GM21447 (cell line): ENCODE measurements around the gene FRRS1L.
"Not testable (repeated sequence)": the region's sequence is repeated elsewhere in the genome, so short reads cannot be mapped to it uniquely, and the experiment has no call there.

Source experiments
- ATAC-seq: cut with Tn5 transposase; IDR thresholded peaks from one replicate; pipeline ENCODE4 v1.9.1; 2021; ENCODE audit not compliant: unreplicated experiment

Gene FRRS1L

DNA sequence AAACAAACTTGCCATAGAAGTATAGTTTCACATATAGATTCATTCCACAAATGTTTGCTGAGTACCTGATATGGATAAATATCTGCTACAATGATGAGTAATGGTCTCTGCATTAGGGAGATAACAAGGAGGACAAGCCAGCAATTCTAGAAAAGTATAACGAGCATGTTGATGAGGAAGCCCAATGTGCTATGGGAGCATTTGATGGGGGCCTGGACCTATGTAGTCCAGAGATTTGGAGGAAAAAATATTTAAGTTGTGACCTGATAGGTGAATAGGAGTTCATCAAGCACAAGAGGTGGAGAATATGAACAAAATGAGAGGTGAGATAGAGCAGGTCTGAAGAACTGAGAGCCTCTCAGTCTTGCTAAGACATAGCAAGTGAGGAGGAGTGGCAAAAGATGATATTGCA is 32.9 kb downstream of the FRRS1L start:
- ATAC-seq = no peak

GRCh38 chr9:109133533-109133932 is 33.5 kb downstream of the FRRS1L start:
- no peak for ATAC-seq

GRCh38 chr9:109132567-109133021 is 34.5 kb downstream of the FRRS1L start:
- no peak for ATAC-seq

- ATAC-seq = no peak
Measured at GRCh38 chr9:109129470-109130197, 37.4 kb downstream of the FRRS1L start.

GRCh38 chr9:109126671-109127070 is 40.4 kb downstream of the FRRS1L start:
- not testable (repeated sequence) for ATAC-seq

GRCh38 chr9:109124121-109124520 is 42.9 kb downstream of the FRRS1L start:
- no peak for ATAC-seq

DNA sequence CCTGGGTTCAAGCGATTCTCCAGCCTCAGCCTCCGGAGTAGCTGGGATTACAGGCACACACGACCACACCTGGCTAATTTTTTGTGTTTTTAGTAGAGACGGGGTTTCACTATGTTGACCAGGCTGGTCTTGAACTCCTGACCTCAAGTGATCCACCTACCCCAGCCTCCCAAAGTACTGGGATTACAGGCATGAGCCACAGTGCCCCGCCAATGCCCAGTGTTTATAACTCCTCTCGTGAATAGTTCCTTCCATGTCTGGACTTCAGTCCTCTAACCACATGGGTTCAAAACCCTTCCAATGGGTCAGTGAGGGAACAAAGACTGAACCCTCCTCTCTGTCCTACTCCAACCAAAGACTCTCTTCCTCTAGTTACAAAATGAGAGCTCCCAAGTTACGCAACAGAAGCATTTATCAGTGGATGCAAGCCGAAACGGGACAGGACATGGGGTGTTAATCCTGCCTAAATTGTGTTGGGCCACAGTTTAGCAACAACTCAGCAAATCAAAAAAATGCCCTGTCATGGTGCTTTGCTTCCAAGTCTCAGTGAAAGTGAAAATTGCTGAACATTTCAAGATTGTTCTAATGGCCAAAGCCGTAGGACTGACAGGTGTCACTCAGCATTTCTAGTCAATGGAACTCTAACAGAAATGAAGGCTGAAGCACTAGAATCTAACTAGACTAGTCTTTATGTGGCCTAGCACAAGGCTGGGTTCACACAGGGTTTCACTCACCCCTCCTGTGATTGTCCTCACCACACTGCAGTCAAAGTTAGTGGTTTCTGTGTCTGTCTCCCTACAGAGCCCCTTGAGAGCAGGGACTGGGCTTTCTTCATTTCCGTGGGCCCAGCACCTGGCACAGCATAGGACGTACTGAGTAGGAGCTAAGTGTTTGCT is 44.1 kb downstream of the FRRS1L start:
- no peak for ATAC-seq

GRCh38 chr9:109121232-109121796 is 45.7 kb downstream of the FRRS1L start:
- ATAC-seq = no peak

DNA sequence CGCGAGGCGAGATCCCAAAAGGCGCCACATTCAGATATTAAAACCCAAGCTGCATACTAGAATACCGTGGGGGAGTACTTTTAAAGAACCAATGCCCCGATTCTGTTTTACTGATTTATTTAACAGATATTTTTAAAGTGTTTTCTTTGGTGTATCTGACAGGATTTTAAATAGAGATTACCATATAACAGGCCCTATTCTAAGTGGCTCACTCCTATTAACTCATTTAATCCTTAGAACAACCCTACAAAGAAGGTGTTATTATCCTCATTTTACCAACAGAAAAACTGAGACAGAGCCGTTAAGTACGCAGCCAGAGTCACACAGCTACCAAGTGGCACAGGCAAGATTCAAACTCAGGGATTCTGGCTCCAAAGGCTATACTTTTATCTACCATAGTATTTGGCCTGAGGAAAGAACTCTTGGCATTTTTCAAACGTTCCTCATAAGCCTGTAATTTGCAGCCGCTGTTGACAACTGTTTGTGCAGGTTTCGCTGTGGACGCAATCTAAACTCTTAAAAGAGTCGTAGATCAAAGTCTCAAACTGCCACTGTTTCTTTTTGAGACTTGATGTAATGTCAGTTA is 46.8 kb downstream of the FRRS1L start:
- ATAC-seq = no peak

- peak; percentile 87 for ATAC-seq
Measured at GRCh38 chr9:109119439-109120203, 47.4 kb downstream of the FRRS1L start, which contains the start of gene TMEM245. TSS of gene TMEM245 (minus strand) at chr9:109119947. CDS start at chr9:109119913, 34 bp downstream.

DNA sequence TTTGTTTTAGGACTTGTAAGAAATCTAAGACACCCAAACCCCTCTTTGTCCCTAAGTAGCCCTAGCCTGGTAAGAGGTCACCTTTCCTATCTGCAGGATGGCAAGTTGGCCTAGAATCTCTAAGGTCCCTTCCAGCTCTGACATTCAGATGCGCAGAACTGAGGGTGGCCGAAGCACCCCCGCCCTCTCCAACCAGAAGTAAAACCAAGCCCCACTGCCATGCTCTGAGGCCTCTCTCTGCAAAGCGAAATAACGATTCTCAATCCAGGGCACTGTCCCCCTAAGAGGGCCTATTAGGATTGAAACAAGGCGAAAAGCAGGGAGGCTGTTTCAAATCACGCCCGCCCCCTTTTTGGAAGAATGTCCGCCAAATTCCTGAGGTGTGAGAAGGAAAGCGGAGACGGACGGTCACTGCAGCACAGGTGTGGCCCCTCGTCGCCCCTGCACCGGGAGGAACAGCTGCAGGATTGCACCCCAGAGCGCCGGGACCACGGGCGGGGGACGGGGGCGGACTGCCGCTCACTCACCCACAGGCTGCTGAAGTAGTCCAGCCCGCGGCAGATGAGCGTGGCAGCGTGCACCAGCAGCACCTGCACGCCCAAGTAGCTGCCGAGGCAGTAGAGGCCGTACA is 48.1 kb downstream of the FRRS1L start:
- no peak for ATAC-seq

GRCh38 chr9:109117856-109118807 is 48.9 kb downstream of the FRRS1L start:
- no peak for ATAC-seq

GRCh38 chr9:109115931-109116526 is 51.0 kb downstream of the FRRS1L start:
- no peak for ATAC-seq

- no peak for ATAC-seq
Measured at GRCh38 chr9:109114670-109115069, 52.4 kb downstream of the FRRS1L start.

DNA sequence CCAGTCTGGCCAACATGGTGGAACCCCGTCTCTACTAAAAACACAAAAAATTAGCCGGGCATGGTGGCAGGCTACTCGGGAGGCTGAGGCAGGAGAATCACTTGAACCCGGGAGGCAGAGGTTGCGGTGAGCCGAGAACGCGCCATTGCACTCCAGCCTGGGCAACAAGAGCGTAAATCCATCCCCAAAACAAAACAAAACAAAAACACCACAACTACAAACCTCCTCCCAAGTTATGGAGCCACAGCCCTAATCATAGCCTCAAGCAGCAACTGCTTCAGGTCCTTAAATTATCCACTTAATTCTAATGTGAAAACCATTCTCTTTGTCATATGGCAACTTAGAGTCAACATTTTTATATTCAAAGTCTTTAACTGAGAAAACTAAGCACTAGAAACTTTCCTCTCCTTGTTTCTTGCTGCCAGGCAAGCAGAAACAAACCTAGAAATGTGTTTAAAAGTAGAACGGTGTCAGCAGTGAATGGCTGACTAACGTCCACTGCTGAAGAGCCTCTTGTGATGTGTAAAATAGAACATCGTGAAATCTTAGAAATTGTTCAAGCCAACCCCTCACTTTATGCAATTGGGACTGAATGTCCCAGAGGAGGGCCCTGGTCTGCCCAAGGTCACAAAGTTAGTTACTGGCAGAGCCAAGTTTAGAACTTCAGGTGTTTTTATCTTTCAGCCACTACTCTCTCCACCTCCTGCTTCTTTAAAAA is 53.0 kb downstream of the FRRS1L start:
- no peak for ATAC-seq

DNA sequence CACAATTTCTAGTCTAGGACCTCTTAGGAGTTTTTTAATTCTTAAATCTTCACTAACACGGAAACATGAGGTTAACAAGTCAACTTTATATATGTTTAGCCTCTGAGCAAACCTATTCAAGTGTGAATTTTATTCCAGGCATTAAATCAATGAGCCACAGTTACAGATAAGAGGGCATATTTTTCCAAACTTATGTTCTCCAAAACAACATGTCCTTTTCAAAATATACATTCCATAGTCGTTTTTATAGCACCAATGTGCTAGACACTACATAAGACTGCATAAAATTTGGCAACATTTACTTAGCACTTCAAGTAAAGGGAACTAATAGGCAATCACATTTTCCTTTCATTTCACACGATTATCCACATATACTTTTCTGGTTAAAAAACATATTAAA is 53.8 kb downstream of the FRRS1L start:
- no peak for ATAC-seq

DNA sequence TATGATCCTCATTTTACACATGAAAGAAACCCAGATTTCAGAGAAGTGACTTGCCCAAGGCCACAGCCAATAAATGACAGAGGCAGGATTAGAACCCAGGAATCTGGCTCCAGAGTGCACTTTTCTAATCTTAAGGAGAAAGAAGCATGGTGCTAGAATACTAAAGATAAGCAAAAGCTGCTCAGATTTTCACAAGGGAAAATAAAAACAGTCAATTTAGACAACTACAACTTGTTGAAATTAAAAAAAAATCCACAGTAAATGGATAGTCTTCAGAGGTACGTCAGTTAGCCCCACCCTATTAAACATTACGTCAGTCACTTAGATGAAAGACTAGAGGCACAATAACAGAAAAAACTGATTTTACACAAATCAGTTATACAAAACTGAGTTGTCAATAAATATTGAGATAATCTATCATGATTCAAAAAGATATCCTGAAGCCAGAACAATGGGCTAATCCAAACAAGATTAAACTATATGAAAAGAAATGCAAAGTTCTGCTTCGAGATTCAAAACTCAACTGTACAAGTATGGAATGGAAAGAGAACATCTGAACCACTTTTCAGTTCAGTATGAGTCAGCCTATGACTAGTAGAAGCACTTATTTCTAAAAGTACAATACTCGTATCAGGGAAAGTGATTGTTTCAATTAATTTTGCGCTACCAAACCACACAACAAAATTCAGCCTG is 56.6 kb downstream of the FRRS1L start:
- ATAC-seq = peak; percentile 83
